Stimulated activated CD8-positive, alpha-beta memory T cell treated with anti-CD3 and anti-CD28 coated beads, Interleukin-7, amount 100 ng/mL, for 24 hours (primary cell): ENCODE results near the gene TMEM161B.
A peak's percentile ranks its signal among the peaks of the same experiment; 100 is the strongest.
"Not testable (repeated sequence)": the region's sequence is repeated elsewhere in the genome, so short reads cannot be mapped to it uniquely, and the experiment has no call there.

ENCODE experiments used
- DNase-seq: peaks from one replicate; pipeline ENCODE4 v3.0.0-alpha.2; 2020; ENCODE audit warnings: low read depth

The TMEM161B gene

GRCh38 chr5:88268385-88269184, at the start of gene TMEM161B:
TSS of gene TMEM161B (minus strand) at chr5:88268845. CDS start at chr5:88268723, 122 bp downstream.
- peak; percentile 86 for DNase-seq

DNA sequence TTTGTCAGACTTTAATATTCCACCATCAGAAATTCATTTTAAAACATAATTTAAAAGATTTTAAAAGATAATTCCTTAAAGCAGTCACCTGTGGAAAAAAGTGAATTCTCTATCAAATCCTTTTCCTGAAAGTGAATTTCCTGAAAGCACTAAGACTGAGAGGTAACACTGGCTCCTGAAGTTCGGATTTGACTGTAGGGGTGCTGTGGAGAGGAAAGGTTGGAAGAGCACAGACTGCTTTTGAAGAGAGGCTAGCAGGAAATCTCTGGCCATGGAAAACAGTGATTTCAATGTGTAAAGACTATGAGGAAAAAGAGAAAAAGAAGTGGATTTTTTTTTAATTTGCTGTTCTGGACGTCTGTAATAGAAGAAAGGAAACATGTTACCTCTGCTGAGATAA, 35.7 kb upstream of the TMEM161B start:
- DNase-seq = no peak

GRCh38 chr5:88298425-88298824, 29.8 kb upstream of the TMEM161B start:
- DNase-seq = no peak

DNA sequence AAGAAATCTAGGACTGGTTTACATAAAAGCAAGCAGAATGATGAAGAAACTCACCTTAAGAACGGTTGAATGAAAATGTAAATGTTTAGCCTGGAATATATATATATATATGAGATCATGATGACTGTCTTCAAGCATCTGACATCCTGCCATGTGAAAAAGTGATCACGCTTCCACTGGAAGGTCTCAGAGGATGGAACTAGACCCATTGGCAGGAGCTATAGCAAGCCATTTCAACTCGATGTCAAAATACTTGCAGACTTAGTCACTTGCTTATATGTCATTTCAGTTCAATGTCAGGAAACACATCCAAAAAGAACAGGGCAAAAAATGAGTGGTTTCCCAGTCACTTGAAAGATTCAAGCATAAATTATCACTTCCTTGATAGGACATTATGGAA, 22.2 kb upstream of the TMEM161B start:
- DNase-seq = no peak

- no peak for DNase-seq
Measured at GRCh38 chr5:88288528-88289197, 20.0 kb upstream of the TMEM161B start.

- no peak for DNase-seq
Measured at GRCh38 chr5:88287846-88288527, 19.3 kb upstream of the TMEM161B start.

- no peak for DNase-seq
Measured at GRCh38 chr5:88287302-88287701, 18.7 kb upstream of the TMEM161B start.

DNA sequence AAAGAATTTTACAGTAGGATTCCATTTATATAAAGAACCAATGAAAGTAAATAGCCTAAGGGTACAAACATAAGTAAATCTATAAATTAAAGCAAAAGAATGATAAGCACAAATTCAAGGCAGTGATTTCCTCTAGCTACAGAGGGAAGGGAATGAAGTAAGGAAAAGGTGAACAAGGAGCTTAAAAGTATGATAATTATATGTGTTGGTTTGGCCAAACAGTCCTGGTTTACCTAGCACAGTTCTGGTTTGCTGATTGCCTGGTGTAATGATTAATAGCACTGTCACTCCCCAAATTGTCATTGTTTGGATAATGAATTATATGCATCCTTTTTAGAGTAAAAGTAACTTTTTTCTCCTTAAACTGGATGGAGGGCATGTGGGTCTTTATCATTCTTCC, 15.0 kb upstream of the TMEM161B start:
- DNase-seq = no peak

DNA sequence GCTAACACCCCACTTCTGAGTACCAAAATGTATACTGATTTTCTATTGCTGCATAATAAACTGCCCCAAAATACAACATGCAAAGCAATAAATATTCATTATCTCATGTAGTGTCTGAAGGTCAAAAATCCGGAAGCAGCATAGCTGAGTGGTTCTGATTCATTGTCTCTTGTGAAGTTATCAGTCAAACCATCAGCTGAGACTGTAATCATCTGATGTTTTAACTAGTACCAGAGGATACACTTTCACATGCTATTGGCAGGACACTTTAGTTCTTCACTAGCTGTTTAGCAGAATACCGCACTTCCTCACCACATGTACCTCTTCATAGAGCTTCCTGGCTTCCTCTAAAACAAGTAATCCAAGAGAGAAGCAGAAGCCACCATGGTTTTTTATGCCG, 12.7 kb upstream of the TMEM161B start:
- DNase-seq = no peak

GRCh38 chr5:88279584-88279983, 10.9 kb upstream of the TMEM161B start:
- no peak for DNase-seq

DNA sequence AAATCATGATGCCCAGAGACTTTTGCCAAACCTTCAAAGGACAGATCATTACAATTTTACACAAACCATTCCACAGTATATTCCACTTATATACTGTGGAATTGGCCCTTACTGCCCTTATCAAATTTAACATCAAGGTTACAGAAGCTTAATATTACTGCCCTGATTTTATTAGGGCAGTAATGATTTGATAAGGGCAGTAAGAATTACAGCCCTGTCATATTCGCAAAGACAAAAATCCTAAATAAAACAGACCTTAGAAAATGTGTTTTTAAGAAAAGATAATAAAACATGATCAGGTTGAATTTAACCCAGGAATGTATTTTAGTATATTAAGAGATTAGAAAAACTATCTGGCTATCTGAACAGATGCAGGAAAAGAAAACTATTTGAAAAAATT, 7.7 kb upstream of the TMEM161B start:
- no peak for DNase-seq

DNA sequence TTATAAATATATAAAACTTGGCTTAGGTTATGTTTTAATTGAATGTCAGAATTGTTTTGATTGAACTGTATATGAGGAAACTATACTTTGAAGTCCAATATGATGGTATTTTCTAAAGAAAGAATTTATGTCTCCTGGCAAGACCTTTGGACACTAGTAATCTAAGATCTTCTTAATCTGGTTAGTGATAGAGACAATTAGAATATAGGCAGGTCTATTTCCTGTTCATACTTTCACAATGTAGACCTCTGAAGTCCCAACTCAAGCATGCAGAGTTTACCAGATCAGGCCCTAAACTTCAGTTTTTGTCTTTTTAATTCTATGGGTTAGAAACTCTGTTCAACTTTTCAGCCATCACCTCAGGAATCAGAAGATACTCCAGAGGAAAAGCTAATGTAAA, 6.9 kb upstream of the TMEM161B start:
- DNase-seq = no peak

- DNase-seq = no peak
Measured at GRCh38 chr5:88269222-88269771, 652 bp upstream of the TMEM161B start.

DNA sequence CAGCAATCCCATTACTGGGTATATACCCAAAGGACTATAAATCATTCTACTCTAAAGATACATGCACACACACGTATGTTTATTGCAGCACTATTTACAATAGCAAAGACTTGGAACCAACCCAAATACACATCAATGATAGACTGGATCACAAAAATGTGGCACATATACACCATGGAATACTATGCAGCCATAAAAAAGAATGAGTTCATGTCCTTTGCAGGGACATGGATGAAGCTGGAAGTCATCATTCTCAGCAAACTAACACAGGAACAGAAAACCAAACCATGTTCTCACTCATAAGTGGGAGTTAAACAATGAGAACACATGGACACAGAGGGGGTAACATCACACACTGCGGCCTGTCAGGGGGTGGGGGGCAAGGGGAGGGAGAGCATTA, 4.1 kb downstream of the TMEM161B start:
- not testable (repeated sequence) for DNase-seq

DNA sequence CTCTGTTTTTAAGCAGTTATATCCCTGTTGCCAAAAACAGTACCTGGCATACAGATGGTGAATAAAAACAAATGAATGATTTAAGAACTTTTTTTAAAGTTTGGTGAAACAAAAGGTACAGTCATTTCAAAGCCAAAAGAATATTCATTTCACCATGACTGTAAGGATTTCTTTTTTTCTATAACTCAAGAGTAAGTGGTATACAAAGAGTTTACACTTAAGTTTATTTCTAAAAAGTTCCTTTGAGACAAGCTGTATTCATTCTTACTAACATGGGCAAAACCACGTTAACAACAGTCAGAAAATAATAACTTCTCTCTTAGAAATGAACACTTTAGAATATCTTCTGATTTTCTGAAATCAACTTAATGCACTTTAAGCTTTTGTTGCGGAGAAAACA, 5.3 kb downstream of the TMEM161B start:
- DNase-seq = no peak

- no peak for DNase-seq
Measured at GRCh38 chr5:88262116-88262515, 6.5 kb downstream of the TMEM161B start.

DNA sequence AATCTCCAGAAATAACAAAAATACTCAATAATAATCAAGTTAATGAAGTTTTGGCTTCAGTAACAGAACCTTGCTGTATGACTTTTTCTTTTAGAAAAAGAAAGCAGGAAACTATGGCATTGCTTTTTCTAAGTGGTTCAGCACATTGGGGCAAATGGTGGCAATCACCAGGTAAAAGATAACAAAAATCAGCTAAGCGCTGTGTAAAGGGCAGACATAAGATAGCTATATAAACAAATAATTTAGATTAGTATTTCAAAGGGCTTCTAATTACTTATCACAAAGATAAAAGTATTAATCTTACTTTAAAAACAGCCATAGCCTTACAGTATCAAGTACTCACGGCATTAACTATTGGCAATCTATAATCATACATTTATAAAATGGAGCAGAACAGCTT, 10.0 kb downstream of the TMEM161B start:
- DNase-seq = no peak

DNA sequence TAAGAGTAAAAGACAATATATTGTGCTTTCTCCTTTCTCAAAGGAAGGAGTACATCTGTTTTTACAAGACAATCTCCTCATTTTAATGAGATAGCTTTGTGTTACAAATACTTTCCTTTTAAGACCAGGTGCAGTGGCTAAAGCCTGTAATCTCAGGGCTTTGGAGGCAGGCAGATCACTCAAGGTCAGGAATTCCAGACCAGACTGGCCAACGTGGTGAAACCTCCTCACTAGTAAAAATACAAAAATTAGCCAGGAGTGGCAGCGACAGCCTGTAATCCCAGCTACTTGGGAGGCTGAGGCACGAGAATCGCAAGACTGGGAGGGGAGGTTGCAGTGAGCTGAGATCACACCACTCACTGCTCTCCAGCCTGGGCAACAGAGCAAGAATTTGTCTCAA, 11.8 kb downstream of the TMEM161B start:
- DNase-seq = no peak

DNA sequence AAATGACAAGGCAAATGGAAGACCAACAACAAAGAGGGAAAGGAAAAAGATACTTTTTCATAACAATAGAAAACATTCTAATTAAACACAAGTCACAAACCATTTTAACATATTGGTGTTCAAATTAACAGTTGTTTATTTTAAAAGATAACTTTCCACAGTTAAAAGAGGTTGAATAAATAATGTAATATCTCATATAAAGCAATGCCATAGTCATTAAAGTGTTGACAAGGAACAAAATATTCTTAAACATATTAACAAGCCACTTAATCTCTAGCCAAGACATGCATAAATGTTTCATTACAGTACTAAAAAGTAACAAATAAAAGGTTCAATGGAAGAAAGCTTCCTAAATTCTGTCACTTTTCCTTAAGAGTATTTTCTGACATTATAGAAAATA, 12.6 kb downstream of the TMEM161B start:
- DNase-seq = no peak

- no peak for DNase-seq
Measured at GRCh38 chr5:88254320-88254719, 14.3 kb downstream of the TMEM161B start.

GRCh38 chr5:88251048-88251711, 17.5 kb downstream of the TMEM161B start:
- no peak for DNase-seq

GRCh38 chr5:88250010-88250409, 18.6 kb downstream of the TMEM161B start:
- DNase-seq = no peak
